Activated CD8-positive, alpha-beta memory T cell treated with anti-CD3 and anti-CD28 coated beads for 24 hours (primary cell): Measurements from ENCODE around the gene ANKRD24.
"Not testable (repeated sequence)": the region's sequence is repeated elsewhere in the genome, so short reads cannot be mapped to it uniquely, and the experiment has no call there.

Experiments
- DNase-seq: peaks from one replicate; pipeline ENCODE4 v3.0.0-alpha.2; 2020

Gene ANKRD24

GRCh38 chr19:4174213-4174894, 8.1 kb upstream of the ANKRD24 start:
- DNase-seq: no peak

- no peak for DNase-seq
These were observed 7.4 kb upstream of the ANKRD24 start for GRCh38 chr19:4174895-4175668.

- DNase-seq: no peak
These were observed 6.9 kb upstream of the ANKRD24 start for GRCh38 chr19:4175669-4175931.

GRCh38 chr19:4177146-4177545, 5.3 kb upstream of the ANKRD24 start:
- DNase-seq: no peak

GRCh38 chr19:4178990-4179389, 3.5 kb upstream of the ANKRD24 start:
- DNase-seq: no peak

GRCh38 chr19:4181053-4181508, 1.4 kb upstream of the ANKRD24 start:
- no peak for DNase-seq

- no peak for DNase-seq
These were observed 1.7 kb downstream of the ANKRD24 start for GRCh38 chr19:4183967-4184717.

GRCh38 chr19:4184718-4185352, 2.3 kb downstream of the ANKRD24 start:
- DNase-seq: no peak

- no peak for DNase-seq
These were observed 3.1 kb downstream of the ANKRD24 start for GRCh38 chr19:4185413-4186086.

GRCh38 chr19:4186087-4186993, 3.9 kb downstream of the ANKRD24 start:
- DNase-seq: peak; percentile 91

- no peak for DNase-seq
These were observed 5.0 kb downstream of the ANKRD24 start for GRCh38 chr19:4187313-4188122.

GRCh38 chr19:4189641-4190040, 7.2 kb downstream of the ANKRD24 start:
- no peak for DNase-seq

- DNase-seq: not testable (repeated sequence)
These were observed 10.0 kb downstream of the ANKRD24 start for GRCh38 chr19:4192537-4192936.

- DNase-seq: no peak
These were observed 11.9 kb downstream of the ANKRD24 start for GRCh38 chr19:4194353-4194752.

GRCh38 chr19:4196009-4196408, 13.5 kb downstream of the ANKRD24 start:
- DNase-seq: no peak

GRCh38 chr19:4196587-4197148, 14.2 kb downstream of the ANKRD24 start:
- DNase-seq: no peak

GRCh38 chr19:4197228-4197624, 14.7 kb downstream of the ANKRD24 start:
- no peak for DNase-seq

GRCh38 chr19:4197625-4198466, 15.4 kb downstream of the ANKRD24 start:
- no peak for DNase-seq

GRCh38 chr19:4198467-4199126, 16.1 kb downstream of the ANKRD24 start:
- no peak for DNase-seq
